Muscle layer of duodenum (tissue), 2 donors: ENCODE measurements around the gene SLC50A1.
A peak's percentile ranks its signal among the peaks of the same experiment; 100 is the strongest.

Experiments
- H3K27ac ChIP-seq: one replicate; pipeline ENCODE4 v1.7.0; 2013; ENCODE audit warnings: mild to moderate bottlenecking, low read length
- H3K27me3 ChIP-seq: one replicate; pipeline ENCODE4 v1.7.0; 2013; ENCODE audit warnings: low read depth, mild to moderate bottlenecking, control low read depth, low read length
- H3K36me3 ChIP-seq, 2 donors: one replicate each; pipeline ENCODE4 v1.7.0; 2013; ENCODE audit warnings: low read length in 2 of 2, control low read depth in 1 of 2, mild to moderate bottlenecking in 1 of 2; ENCODE audit not compliant: insufficient read depth in 2 of 2, control insufficient read depth in 1 of 2
- H3K4me1 ChIP-seq, 2 donors: one replicate each; pipeline ENCODE4 v1.7.0; 2013; ENCODE audit warnings: low read length in 2 of 2, mild to moderate bottlenecking in 2 of 2, control low read depth in 1 of 2, moderate library complexity in 1 of 2; ENCODE audit not compliant: insufficient read depth in 2 of 2, control insufficient read depth in 1 of 2
- H3K4me3 ChIP-seq, 2 donors: one replicate each; pipeline ENCODE4 v1.7.0; 2013; ENCODE audit warnings: low read length in 2 of 2, low read depth in 1 of 2, mild to moderate bottlenecking in 1 of 2
- H3K9me3 ChIP-seq, 2 donors: one replicate each; pipeline ENCODE4 v1.7.0; 2013; ENCODE audit warnings: low read length in 2 of 2, control low read depth in 1 of 2, mild to moderate bottlenecking in 1 of 2; ENCODE audit not compliant: control insufficient read depth in 1 of 2
- donor health status: healthy.

SLC50A1 gene

GRCh38 chr1:155128755-155129473, 6.7 kb upstream of the SLC50A1 start:
- peaks cover 9% of the 10 kb centered on the region for H3K27me3 ChIP-seq
- peaks cover under 1 to 40% of the 10 kb centered on the region in 2 donors for H3K4me1 ChIP-seq
- H3K27ac ChIP-seq = peak overlapping the region; percentile 95

GRCh38 chr1:155130272-155131006, 5.2 kb upstream of the SLC50A1 start:
- peak overlapping the region; percentile 95 for H3K27ac ChIP-seq
- H3K4me1 ChIP-seq = peaks cover 11 to 51% of the 10 kb centered on the region in 2 donors

More at GRCh38 chr1:155128755-155129473, 6.7 kb upstream of the SLC50A1 start:
- Histone ChIP-seq H3K4me3 (peak overlapping the region; percentile 67 to 84), H3K9me3 (no peaks in the 10 kb centered on the region), H3K36me3 (peaks cover 13 to 14% of the 10 kb centered on the region in 2 donors)

GRCh38 chr1:155131285-155131684, 4.4 kb upstream of the SLC50A1 start:
- Histone ChIP-seq H3K27ac (peak overlapping the region; percentile 95), H3K4me3 (peak overlapping the region in 1 of 2 donors; percentile 84), H3K27me3 (peaks cover 9% of the 10 kb centered on the region), H3K36me3 (peaks cover 17 to 22% of the 10 kb centered on the region in 2 donors), H3K9me3 (no peaks in the 10 kb centered on the region), H3K4me1 (peaks cover 11 to 45% of the 10 kb centered on the region in 2 donors)

More at GRCh38 chr1:155130272-155131006, 5.2 kb upstream of the SLC50A1 start:
- Histone ChIP-seq H3K27me3 (peaks cover 9% of the 10 kb centered on the region), H3K4me3 (peak overlapping the region; percentile 67 to 84), H3K36me3 (peaks cover 17 to 22% of the 10 kb centered on the region in 2 donors), H3K9me3 (no peaks in the 10 kb centered on the region)

- no peaks in the 10 kb centered on the region for H3K9me3 ChIP-seq
- peaks cover 9% of the 10 kb centered on the region for H3K27me3 ChIP-seq
- peaks cover 13 to 42% of the 10 kb centered on the region in 2 donors for H3K4me1 ChIP-seq
- peak overlapping the region; percentile 95 for H3K27ac ChIP-seq
- H3K4me3 ChIP-seq = no peak overlapping the region
- peaks cover 17 to 22% of the 10 kb centered on the region in 2 donors for H3K36me3 ChIP-seq
Observed at GRCh38 chr1:155131856-155132255, 3.8 kb upstream of the SLC50A1 start.

GRCh38 chr1:155133799-155134281, 1.8 kb upstream of the SLC50A1 start:
- Histone ChIP-seq H3K36me3 (peaks cover 17 to 22% of the 10 kb centered on the region in 2 donors), H3K27ac (peak overlapping the region; percentile 100), H3K4me3 (no peak overlapping the region), H3K9me3 (no peaks in the 10 kb centered on the region), H3K4me1 (peaks cover 21 to 33% of the 10 kb centered on the region in 2 donors), H3K27me3 (peaks cover 1% of the 10 kb centered on the region)

- Histone ChIP-seq H3K9me3 (no peaks in the 10 kb centered on the region), H3K4me1 (peaks cover 23 to 31% of the 10 kb centered on the region in 2 donors), H3K27me3 (no peaks in the 10 kb centered on the region), H3K36me3 (peaks cover 17 to 22% of the 10 kb centered on the region in 2 donors), H3K27ac (peak overlapping the region; percentile 100), H3K4me3 (peak overlapping the region in 1 of 2 donors; percentile 88)
Observed at GRCh38 chr1:155134322-155134721, 1.3 kb upstream of the SLC50A1 start.

- H3K27me3 ChIP-seq = no peaks in the 10 kb centered on the region
- peak overlapping the region; percentile 76 to 88 for H3K4me3 ChIP-seq
- peak overlapping the region; percentile 100 for H3K27ac ChIP-seq
- no peaks in the 10 kb centered on the region for H3K9me3 ChIP-seq
- H3K36me3 ChIP-seq = peaks cover 17 to 22% of the 10 kb centered on the region in 2 donors
- peaks cover 23 to 33% of the 10 kb centered on the region in 2 donors for H3K4me1 ChIP-seq
Observed at GRCh38 chr1:155134880-155135414, 705 bp upstream of the SLC50A1 start.

GRCh38 chr1:155136748-155137147, 1.1 kb downstream of the SLC50A1 start:
- H3K4me3 ChIP-seq = peak overlapping the region; percentile 76 to 88
- no peaks in the 10 kb centered on the region for H3K9me3 ChIP-seq
- H3K27ac ChIP-seq = peak overlapping the region; percentile 100
- no peaks in the 10 kb centered on the region for H3K27me3 ChIP-seq
- peaks cover 13 to 17% of the 10 kb centered on the region in 2 donors for H3K36me3 ChIP-seq
- H3K4me1 ChIP-seq = peaks cover 23 to 31% of the 10 kb centered on the region in 2 donors

- H3K27me3 ChIP-seq = no peaks in the 10 kb centered on the region
- H3K9me3 ChIP-seq = no peaks in the 10 kb centered on the region
- peak overlapping the region; percentile 100 for H3K27ac ChIP-seq
- H3K36me3 ChIP-seq = peaks cover 12 to 15% of the 10 kb centered on the region in 2 donors
- peak overlapping the region; percentile 76 to 88 for H3K4me3 ChIP-seq
- peaks cover 23 to 31% of the 10 kb centered on the region in 2 donors for H3K4me1 ChIP-seq
Observed at GRCh38 chr1:155137154-155137949, 1.7 kb downstream of the SLC50A1 start.

GRCh38 chr1:155139895-155140629, 4.4 kb downstream of the SLC50A1 start, which contains the start of gene DPM3:
TSS of gene DPM3 (minus strand) at chr1:155140531. CDS start at chr1:155140240, 291 bp downstream.
- Histone ChIP-seq H3K4me1 (peaks cover 12 to 21% of the 10 kb centered on the region in 2 donors), H3K36me3 (peaks cover 0 to 3% of the 10 kb centered on the region in 2 donors)

More at GRCh38 chr1:155139895-155140629, 4.4 kb downstream of the SLC50A1 start, which contains the start of gene DPM3:
- Histone ChIP-seq H3K27me3 (no peaks in the 10 kb centered on the region), H3K9me3 (no peaks in the 10 kb centered on the region), H3K27ac (peak within 1 kb of the TSS; percentile 96), H3K4me3 (peak within 1 kb of the TSS; percentile 73 to 90)
